GM10266 (cell line): Measurements from ENCODE around the gene TNIK.

Source experiments
- DNase-seq: peaks from one replicate; pipeline ENCODE4 v3.0.0; 2012; ENCODE audit errors: extremely low spot score
- CTCF ChIP-seq: IDR thresholded peaks from 2 replicates; pipeline ENCODE4 v1.5.1; 2012; ENCODE audit warnings: mild to moderate bottlenecking, low read depth; ENCODE audit not compliant: control insufficient read depth, insufficient read depth; ENCODE audit errors: missing control alignments

TNIK gene

DNA sequence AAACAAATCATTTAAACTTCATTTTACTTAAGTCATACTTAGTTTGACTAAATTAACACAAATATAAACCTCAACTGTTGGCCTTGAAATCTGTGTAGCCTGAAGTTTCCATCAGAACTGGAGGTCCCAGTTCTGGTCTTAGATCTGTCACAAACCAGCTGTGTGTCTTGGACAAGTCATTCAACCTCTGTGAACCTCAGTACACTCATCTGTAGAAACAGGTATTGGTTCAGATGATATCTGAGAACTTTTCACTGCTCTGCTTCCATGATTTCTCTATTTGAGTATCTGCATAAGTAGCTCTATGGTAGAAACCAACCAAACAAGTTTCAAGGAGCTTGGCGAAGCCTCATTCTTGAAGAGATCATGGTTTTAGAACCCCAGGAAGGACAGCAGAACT, 373.3 kb downstream of the TNIK start:
- no peak for TF ChIP-seq CTCF
- DNase-seq, result no peak

DNA sequence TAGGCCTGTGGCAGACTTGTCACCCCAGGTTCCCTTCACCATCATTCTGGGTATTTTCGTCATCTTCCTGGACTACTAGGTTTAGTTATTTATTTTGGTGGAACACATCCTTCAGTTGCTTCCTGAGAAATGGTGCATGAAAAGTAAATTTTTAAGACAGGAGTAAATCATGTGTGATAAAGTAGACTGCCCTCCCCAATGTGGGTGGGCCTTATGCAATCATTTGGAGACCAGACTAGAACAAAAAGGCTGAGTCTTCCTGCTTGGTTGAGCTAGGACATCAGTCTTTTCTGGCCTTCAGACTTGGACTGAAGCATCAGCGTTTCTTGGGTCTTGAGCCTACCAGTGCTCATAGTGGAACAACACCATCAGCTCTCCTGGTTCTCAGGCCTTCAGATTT, 382.9 kb downstream of the TNIK start:
- no peak for DNase-seq

DNA sequence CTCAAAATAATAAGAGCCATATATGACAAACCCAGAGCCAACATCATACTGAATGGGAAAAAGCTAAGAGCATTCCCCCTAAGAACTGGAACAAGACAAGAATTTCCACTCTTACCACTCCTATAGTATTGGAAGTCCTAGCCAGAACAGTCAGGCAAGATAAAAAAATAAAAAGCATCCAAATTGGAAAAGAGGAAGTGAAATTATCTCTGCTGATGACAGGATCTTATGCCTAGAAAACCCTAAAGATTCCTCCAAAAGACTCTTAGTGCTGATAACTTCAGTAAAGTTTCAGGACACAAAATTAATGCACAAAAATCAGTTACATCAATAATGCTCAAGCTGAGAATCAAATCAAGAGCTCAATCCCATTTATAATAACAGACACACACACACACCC, 387.8 kb downstream of the TNIK start:
- DNase-seq, result no peak

More for the DNA sequence above, 382.9 kb downstream of the TNIK start:
- no peak for TF ChIP-seq CTCF

GRCh38 chr3:171068658-171069057, 391.5 kb downstream of the TNIK start:
- no peak for TF ChIP-seq CTCF
- DNase-seq, result no peak

More for the DNA sequence above, 387.8 kb downstream of the TNIK start:
- TF ChIP-seq CTCF, result no peak

- no peak for TF ChIP-seq CTCF
- DNase-seq, result no peak
Observed at GRCh38 chr3:171066206-171066605, 394.0 kb downstream of the TNIK start.

GRCh38 chr3:171065732-171066131, 394.5 kb downstream of the TNIK start:
- DNase-seq, result no peak
- no peak for TF ChIP-seq CTCF

DNA sequence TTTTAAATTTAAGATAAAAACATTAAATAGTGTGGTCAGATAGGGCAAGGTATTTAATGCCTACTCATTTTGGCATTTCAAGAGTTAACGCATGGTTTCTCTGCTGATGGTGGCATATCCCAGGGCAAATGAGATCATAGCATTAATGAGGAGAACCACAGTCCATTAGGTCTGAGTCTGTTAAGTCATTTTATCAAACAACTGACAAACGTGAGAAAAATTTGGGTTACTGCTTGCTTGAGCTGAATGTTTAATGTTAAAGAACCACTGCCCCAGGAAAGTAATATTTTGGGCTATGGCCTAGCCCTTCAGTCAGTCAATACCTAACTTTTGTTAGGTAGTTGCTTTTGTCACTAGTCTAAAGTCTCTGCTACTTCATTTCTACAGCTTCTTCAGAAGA, 395.7 kb downstream of the TNIK start:
- no peak for TF ChIP-seq CTCF
- no peak for DNase-seq

DNA sequence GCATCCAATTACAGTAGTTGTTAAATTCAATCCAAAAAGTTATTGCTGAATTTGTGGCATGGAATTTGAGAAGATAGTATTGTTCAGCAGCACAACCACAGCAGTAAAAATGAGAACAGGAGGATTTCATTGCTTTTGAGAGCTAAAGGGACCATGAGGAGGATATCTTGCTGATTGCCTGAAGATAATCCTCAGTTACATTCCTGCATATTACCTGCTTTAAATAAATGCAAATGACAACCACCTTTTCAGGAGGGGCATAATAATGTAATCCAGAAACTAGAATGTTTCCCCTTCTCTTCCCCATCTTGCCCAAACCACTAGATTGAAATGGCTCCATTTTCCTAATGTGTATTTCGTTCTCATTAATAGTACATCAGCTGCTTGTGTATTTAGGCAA, 398.5 kb downstream of the TNIK start:
- DNase-seq, result no peak
- TF ChIP-seq CTCF, result no peak
